ENCODE data around the gene EIF2S3.

EIF2S3 gene
- total RNA-seq: 225 to 553 (median 313) reads per million in 3 donors

- Histone ChIP-seq H3K9me3 (ENCODE audit: control insufficient read depth, low read length) (no peaks in the 10 kb centered on the region), H3K27ac (ENCODE audit: insufficient read depth, low read length, poor library complexity, severe bottlenecking) (no peak within 1 kb of the TSS), H3K4me1 (ENCODE audit: control insufficient read depth, insufficient read depth, low read length, poor library complexity, severe bottlenecking) (peaks cover 12% of the 10 kb centered on the region), H3K36me3 (ENCODE audit: control insufficient read depth, insufficient read depth, low read length) (peaks cover 10% of the 10 kb centered on the region), H3K4me3 (ENCODE audit: insufficient read depth, low read depth, low read length, poor library complexity, severe bottlenecking) (peak within 1 kb of the TSS; percentile 94), H3K27me3 (replicated peaks; ENCODE audit: control insufficient read depth, insufficient read depth, low read length, poor library complexity, severe bottlenecking) (no peaks in the 10 kb centered on the region)
- peak; percentile 73 to 87 (median 80) for DNase-seq
These were observed at the start of gene EIF2S3 for GRCh38 chrX:24054182-24055042. Gene EIF2S3 (plus strand): TSS chrX:24054956. CDS start chrX:24054969, 13 bp downstream.

GRCh38 chrX:24005028-24005427 is 49.7 kb upstream of the EIF2S3 start:
- Histone ChIP-seq H3K27ac (ENCODE audit: insufficient read depth, low read length, poor library complexity, severe bottlenecking) (no peak overlapping the region), H3K36me3 (ENCODE audit: control insufficient read depth, insufficient read depth, low read length) (no peaks in the 10 kb centered on the region), H3K9me3 (ENCODE audit: control insufficient read depth, low read length) (no peaks in the 10 kb centered on the region), H3K4me3 (ENCODE audit: insufficient read depth, low read depth, low read length, poor library complexity, severe bottlenecking) (no peak overlapping the region), H3K27me3 (replicated peaks; ENCODE audit: control insufficient read depth, insufficient read depth, low read length, poor library complexity, severe bottlenecking) (no peaks in the 10 kb centered on the region), H3K4me1 (ENCODE audit: control insufficient read depth, insufficient read depth, low read length, poor library complexity, severe bottlenecking) (no peaks in the 10 kb centered on the region)
- no peak for DNase-seq

- H3K4me1 ChIP-seq (ENCODE audit: control insufficient read depth, insufficient read depth, low read length, poor library complexity, severe bottlenecking): no peaks in the 10 kb centered on the region
- DNase-seq: no peak
- H3K27ac ChIP-seq (ENCODE audit: insufficient read depth, low read length, poor library complexity, severe bottlenecking): no peak overlapping the region
- no peak overlapping the region for H3K4me3 ChIP-seq (ENCODE audit: insufficient read depth, low read depth, low read length, poor library complexity, severe bottlenecking)
- H3K27me3 ChIP-seq (replicated peaks; ENCODE audit: control insufficient read depth, insufficient read depth, low read length, poor library complexity, severe bottlenecking): no peaks in the 10 kb centered on the region
- no peaks in the 10 kb centered on the region for H3K9me3 ChIP-seq (ENCODE audit: control insufficient read depth, low read length)
- no peaks in the 10 kb centered on the region for H3K36me3 ChIP-seq (ENCODE audit: control insufficient read depth, insufficient read depth, low read length)
These were observed 48.9 kb upstream of the EIF2S3 start for GRCh38 chrX:24005867-24006266.

DNA sequence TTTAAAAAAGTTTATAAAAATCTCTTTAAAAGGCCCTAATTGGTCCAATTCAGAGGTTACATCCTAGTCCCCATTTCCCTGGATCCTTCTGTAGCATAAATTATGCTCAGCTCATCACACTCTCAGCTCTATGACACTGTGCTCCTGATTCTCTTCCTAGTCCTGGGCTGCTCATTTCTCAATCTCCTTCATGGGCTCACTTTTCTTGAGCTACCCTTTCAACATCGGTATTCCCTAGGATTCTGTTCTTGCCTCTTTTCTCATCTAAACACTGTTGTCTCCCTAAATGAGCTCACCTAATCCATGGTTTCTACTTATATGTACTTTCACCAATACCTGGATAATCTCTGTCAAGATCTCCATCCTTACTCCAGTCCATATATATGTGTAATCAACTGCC is 42.5 kb upstream of the EIF2S3 start:
- no peaks in the 10 kb centered on the region for H3K4me1 ChIP-seq (ENCODE audit: control insufficient read depth, insufficient read depth, low read length, poor library complexity, severe bottlenecking)
- H3K4me3 ChIP-seq (ENCODE audit: insufficient read depth, low read depth, low read length, poor library complexity, severe bottlenecking): no peak overlapping the region
- no peaks in the 10 kb centered on the region for H3K9me3 ChIP-seq (ENCODE audit: control insufficient read depth, low read length)
- no peak overlapping the region for H3K27ac ChIP-seq (ENCODE audit: insufficient read depth, low read length, poor library complexity, severe bottlenecking)
- no peak for DNase-seq
- H3K36me3 ChIP-seq (ENCODE audit: control insufficient read depth, insufficient read depth, low read length): no peaks in the 10 kb centered on the region
- no peaks in the 10 kb centered on the region for H3K27me3 ChIP-seq (replicated peaks; ENCODE audit: control insufficient read depth, insufficient read depth, low read length, poor library complexity, severe bottlenecking)

GRCh38 chrX:24014388-24015018 is 40.3 kb upstream of the EIF2S3 start:
- DNase-seq: no peak
- Histone ChIP-seq H3K4me3 (ENCODE audit: insufficient read depth, low read depth, low read length, poor library complexity, severe bottlenecking) (no peak overlapping the region), H3K27me3 (replicated peaks; ENCODE audit: control insufficient read depth, insufficient read depth, low read length, poor library complexity, severe bottlenecking) (no peaks in the 10 kb centered on the region), H3K4me1 (ENCODE audit: control insufficient read depth, insufficient read depth, low read length, poor library complexity, severe bottlenecking) (no peaks in the 10 kb centered on the region), H3K9me3 (ENCODE audit: control insufficient read depth, low read length) (no peaks in the 10 kb centered on the region), H3K27ac (ENCODE audit: insufficient read depth, low read length, poor library complexity, severe bottlenecking) (no peak overlapping the region), H3K36me3 (ENCODE audit: control insufficient read depth, insufficient read depth, low read length) (no peaks in the 10 kb centered on the region)

- DNase-seq: no peak
- H3K27me3 ChIP-seq (replicated peaks; ENCODE audit: control insufficient read depth, insufficient read depth, low read length, poor library complexity, severe bottlenecking): no peaks in the 10 kb centered on the region
- H3K4me3 ChIP-seq (ENCODE audit: insufficient read depth, low read depth, low read length, poor library complexity, severe bottlenecking): no peak overlapping the region
- H3K27ac ChIP-seq (ENCODE audit: insufficient read depth, low read length, poor library complexity, severe bottlenecking): no peak overlapping the region
- no peaks in the 10 kb centered on the region for H3K9me3 ChIP-seq (ENCODE audit: control insufficient read depth, low read length)
- peaks cover 4% of the 10 kb centered on the region for H3K4me1 ChIP-seq (ENCODE audit: control insufficient read depth, insufficient read depth, low read length, poor library complexity, severe bottlenecking)
- no peaks in the 10 kb centered on the region for H3K36me3 ChIP-seq (ENCODE audit: control insufficient read depth, insufficient read depth, low read length)
These were observed 37.1 kb upstream of the EIF2S3 start for GRCh38 chrX:24017674-24018073.

- no peak overlapping the region for H3K4me3 ChIP-seq (ENCODE audit: insufficient read depth, low read depth, low read length, poor library complexity, severe bottlenecking)
- H3K4me1 ChIP-seq (ENCODE audit: control insufficient read depth, insufficient read depth, low read length, poor library complexity, severe bottlenecking): peaks cover 4% of the 10 kb centered on the region
- no peak overlapping the region for H3K27ac ChIP-seq (ENCODE audit: insufficient read depth, low read length, poor library complexity, severe bottlenecking)
- no peaks in the 10 kb centered on the region for H3K27me3 ChIP-seq (replicated peaks; ENCODE audit: control insufficient read depth, insufficient read depth, low read length, poor library complexity, severe bottlenecking)
- no peaks in the 10 kb centered on the region for H3K36me3 ChIP-seq (ENCODE audit: control insufficient read depth, insufficient read depth, low read length)
- DNase-seq: no peak
- H3K9me3 ChIP-seq (ENCODE audit: control insufficient read depth, low read length): no peaks in the 10 kb centered on the region
These were observed 35.9 kb upstream of the EIF2S3 start for GRCh38 chrX:24018809-24019208.

DNA sequence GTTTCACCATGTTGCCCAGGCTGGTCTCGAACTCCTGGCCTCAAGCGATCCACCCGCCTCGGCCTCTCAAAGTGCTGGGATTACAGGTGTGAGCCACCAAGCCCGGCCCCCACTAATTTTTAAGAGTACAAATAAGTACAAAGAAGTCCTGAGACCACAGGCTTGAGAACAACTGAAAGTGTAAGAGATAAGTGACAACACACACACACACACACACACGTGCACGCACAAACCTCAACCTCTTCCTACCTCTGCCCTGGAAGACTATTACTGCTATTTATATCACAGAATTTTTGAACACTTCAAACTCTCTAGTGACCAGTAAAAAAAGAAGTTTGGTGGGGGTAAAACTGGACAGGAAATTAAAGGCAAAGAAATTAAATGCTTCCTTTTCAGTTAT is 35.3 kb upstream of the EIF2S3 start:
- Histone ChIP-seq H3K27me3 (replicated peaks; ENCODE audit: control insufficient read depth, insufficient read depth, low read length, poor library complexity, severe bottlenecking) (no peaks in the 10 kb centered on the region), H3K9me3 (ENCODE audit: control insufficient read depth, low read length) (no peaks in the 10 kb centered on the region)
- no peak for DNase-seq

DNA sequence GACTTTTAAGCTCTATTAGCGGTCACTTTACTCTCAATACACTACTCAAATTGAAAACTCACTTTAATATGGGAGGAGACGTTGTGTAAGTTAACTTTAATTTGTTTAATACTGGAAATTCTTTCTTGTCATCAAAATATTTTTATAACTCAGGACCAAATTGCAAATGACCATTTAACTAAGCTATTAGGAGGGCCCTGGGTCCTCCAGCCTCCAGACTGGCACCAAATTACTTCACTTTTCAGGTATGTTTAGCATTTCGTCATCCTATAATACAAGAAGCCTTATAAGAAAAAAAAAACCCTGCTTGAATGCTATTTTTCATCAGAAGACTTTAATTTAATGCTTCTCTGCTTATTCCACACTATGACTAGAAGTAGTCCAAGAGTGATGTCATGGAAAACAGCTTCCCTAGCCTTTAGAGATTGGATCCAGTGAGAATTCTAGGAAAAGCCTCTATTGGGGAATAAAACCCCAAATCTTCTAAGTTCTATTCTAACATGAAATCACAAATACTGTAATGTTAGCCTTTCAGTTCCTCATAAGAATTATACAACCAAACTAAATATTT is 34.4 kb upstream of the EIF2S3 start:
- Histone ChIP-seq H3K4me3 (ENCODE audit: insufficient read depth, low read depth, low read length, poor library complexity, severe bottlenecking) (no peak overlapping the region), H3K9me3 (ENCODE audit: control insufficient read depth, low read length) (no peaks in the 10 kb centered on the region), H3K27me3 (replicated peaks; ENCODE audit: control insufficient read depth, insufficient read depth, low read length, poor library complexity, severe bottlenecking) (no peaks in the 10 kb centered on the region), H3K27ac (ENCODE audit: insufficient read depth, low read length, poor library complexity, severe bottlenecking) (no peak overlapping the region), H3K4me1 (ENCODE audit: control insufficient read depth, insufficient read depth, low read length, poor library complexity, severe bottlenecking) (peaks cover 4% of the 10 kb centered on the region), H3K36me3 (ENCODE audit: control insufficient read depth, insufficient read depth, low read length) (no peaks in the 10 kb centered on the region)
- DNase-seq: no peak

More for the DNA sequence above, 35.3 kb upstream of the EIF2S3 start:
- H3K4me3 ChIP-seq (ENCODE audit: insufficient read depth, low read depth, low read length, poor library complexity, severe bottlenecking): no peak overlapping the region
- no peak overlapping the region for H3K27ac ChIP-seq (ENCODE audit: insufficient read depth, low read length, poor library complexity, severe bottlenecking)
- peaks cover 4% of the 10 kb centered on the region for H3K4me1 ChIP-seq (ENCODE audit: control insufficient read depth, insufficient read depth, low read length, poor library complexity, severe bottlenecking)
- no peaks in the 10 kb centered on the region for H3K36me3 ChIP-seq (ENCODE audit: control insufficient read depth, insufficient read depth, low read length)

- H3K4me3 ChIP-seq (ENCODE audit: insufficient read depth, low read depth, low read length, poor library complexity, severe bottlenecking): peak overlapping the region; percentile 83
- H3K9me3 ChIP-seq (ENCODE audit: control insufficient read depth, low read length): no peaks in the 10 kb centered on the region
- H3K4me1 ChIP-seq (ENCODE audit: control insufficient read depth, insufficient read depth, low read length, poor library complexity, severe bottlenecking): peaks cover 4% of the 10 kb centered on the region
- no peaks in the 10 kb centered on the region for H3K36me3 ChIP-seq (ENCODE audit: control insufficient read depth, insufficient read depth, low read length)
- no peak for DNase-seq
- no peaks in the 10 kb centered on the region for H3K27me3 ChIP-seq (replicated peaks; ENCODE audit: control insufficient read depth, insufficient read depth, low read length, poor library complexity, severe bottlenecking)
- no peak overlapping the region for H3K27ac ChIP-seq (ENCODE audit: insufficient read depth, low read length, poor library complexity, severe bottlenecking)
These were observed 31.2 kb upstream of the EIF2S3 start for GRCh38 chrX:24023544-24023943.
